NB4 (cell line): ENCODE measurements around the gene WNT6.

Source experiments
- DNase-seq: peaks from one replicate; pipeline ENCODE4 v3.0.0; 2010; ENCODE audit warnings: low read depth
- H3K4me3 ChIP-seq: one replicate; pipeline ENCODE4 v1.5.1; 2011; ENCODE audit warnings: mild to moderate bottlenecking, low read depth, low read length, moderate library complexity
- CTCF ChIP-seq: IDR thresholded peaks from one replicate; pipeline ENCODE4 v1.5.1; 2012; ENCODE audit warnings: low read depth, low read length
- MAX ChIP-seq: IDR thresholded peaks from 2 replicates; pipeline ENCODE4 v1.6.1; 2011; ENCODE audit warnings: low read depth, low read length
- MYC ChIP-seq: IDR thresholded peaks from 2 replicates; pipeline ENCODE4 v1.6.1; 2011; ENCODE audit warnings: low read depth, low read length
- POLR2A ChIP-seq: IDR thresholded peaks from 2 replicates; pipeline ENCODE4 v1.6.1; 2011; ENCODE audit warnings: mild to moderate bottlenecking; ENCODE audit not compliant: insufficient read length; ENCODE audit errors: extremely low read depth

Gene WNT6

GRCh38 chr2:218813771-218814460 lies 45.7 kb upstream of the WNT6 start:
- DNase-seq = no peak
- no peak overlapping the region for H3K4me3 ChIP-seq
- TF ChIP-seq POLR2A = no peak

GRCh38 chr2:218814540-218815243 lies 44.9 kb upstream of the WNT6 start:
- no peak for TF ChIP-seq POLR2A
- no peak for TF ChIP-seq CTCF
- no peak for TF ChIP-seq MYC
- no peak for TF ChIP-seq MAX
- DNase-seq = no peak
- H3K4me3 ChIP-seq = no peak overlapping the region

GRCh38 chr2:218815244-218815637 lies 44.4 kb upstream of the WNT6 start:
- TF ChIP-seq POLR2A (no peak), MAX (no peak), CTCF (no peak), MYC (no peak)
- no peak overlapping the region for H3K4me3 ChIP-seq
- no peak for DNase-seq

- DNase-seq = no peak
- H3K4me3 ChIP-seq = no peak overlapping the region
- TF ChIP-seq CTCF = no peak
- no peak for TF ChIP-seq MAX
- no peak for TF ChIP-seq POLR2A
- no peak for TF ChIP-seq MYC
Observed at GRCh38 chr2:218815649-218816048, 44.0 kb upstream of the WNT6 start.

GRCh38 chr2:218816561-218817011 lies 43.0 kb upstream of the WNT6 start:
- TF ChIP-seq MYC (no peak), POLR2A (no peak), MAX (no peak)
- no peak overlapping the region for H3K4me3 ChIP-seq
- no peak for DNase-seq

- DNase-seq = no peak
- H3K4me3 ChIP-seq = no peak overlapping the region
- TF ChIP-seq MYC (no peak), CTCF (no peak), MAX (no peak), POLR2A (no peak)
Observed at GRCh38 chr2:218819093-218819492, 40.5 kb upstream of the WNT6 start.
